Stimulated activated CD4-positive, alpha-beta T cell treated with anti-CD3 and anti-CD28 coated beads, Interleukin-1b, Interleukin-23, amount 100 ng/mL, for 24 hours (primary cell): ENCODE data around the gene CTXND1.

Experiments
- DNase-seq, 4 experiments: peaks; one replicate each; pipeline ENCODE4 v3.0.0-alpha.2; 2020; ENCODE audit warnings: low read depth in 4 of 4, low spot score in 1 of 4

The CTXND1 gene

DNA sequence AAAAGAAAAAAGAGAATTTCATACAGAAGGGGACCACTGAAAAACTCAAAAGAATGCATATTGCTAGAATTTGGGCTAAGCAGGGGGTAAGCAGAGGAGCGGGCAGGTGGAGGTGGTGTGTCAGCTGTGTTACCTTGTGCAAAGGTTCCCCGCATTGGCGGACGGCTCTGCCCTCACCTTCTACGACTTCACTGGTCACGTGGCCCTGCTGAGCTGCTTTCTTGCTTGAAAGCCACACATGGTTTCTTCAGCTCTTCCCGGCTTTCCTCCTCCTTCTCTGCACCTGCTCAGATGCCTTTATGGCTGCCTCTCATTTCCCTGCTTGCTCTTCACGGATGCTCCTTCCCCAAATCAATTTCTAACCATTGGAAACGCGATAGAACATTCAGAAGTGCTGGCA lies 68.7 kb downstream of the CTXND1 start:
- DNase-seq = no peak

- no peak for DNase-seq
These were observed 69.3 kb downstream of the CTXND1 start for GRCh38 chr15:80182611-80183261.

DNA sequence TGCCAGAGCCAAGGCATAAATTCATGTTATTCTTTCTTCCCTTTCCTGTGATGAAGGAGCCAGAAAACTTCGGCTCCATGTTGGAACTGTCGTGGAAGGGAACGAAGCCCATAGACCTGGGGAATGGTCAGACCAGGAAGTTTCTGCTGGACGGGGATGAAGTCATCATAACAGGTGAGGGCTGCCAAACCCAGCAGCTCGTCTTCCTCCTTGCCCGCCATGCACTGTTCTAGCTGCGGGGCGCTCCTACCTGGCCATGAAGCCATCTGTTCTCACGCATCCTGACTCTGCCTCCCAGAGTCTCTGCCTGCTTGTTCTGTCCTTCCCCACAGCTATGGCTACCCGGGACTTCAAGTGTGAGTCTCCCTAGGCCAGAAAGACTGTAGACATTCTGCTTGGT lies 71.0 kb downstream of the CTXND1 start:
- DNase-seq = no peak

DNA sequence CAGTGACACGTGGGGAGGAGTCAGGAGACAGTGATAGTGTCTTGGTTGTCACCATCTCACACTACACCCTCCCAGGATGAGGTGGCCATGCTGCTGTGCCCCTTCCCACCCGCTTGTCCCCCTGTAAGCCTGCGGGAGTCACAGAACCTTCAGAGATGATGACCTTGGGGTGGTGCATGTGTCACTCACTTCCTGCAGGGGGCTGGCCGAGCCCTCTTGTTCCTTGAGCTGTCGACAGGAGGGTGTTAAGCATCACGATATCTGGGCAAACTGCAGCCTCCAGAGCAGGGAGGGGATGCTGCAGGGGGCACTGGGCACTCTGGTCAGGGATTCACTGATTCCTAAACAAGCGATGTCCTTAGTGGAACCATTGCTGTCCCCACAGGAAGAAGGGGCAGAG lies 71.5 kb downstream of the CTXND1 start:
- DNase-seq = no peak

- DNase-seq = no peak
These were observed 72.1 kb downstream of the CTXND1 start for GRCh38 chr15:80179935-80180334.

DNA sequence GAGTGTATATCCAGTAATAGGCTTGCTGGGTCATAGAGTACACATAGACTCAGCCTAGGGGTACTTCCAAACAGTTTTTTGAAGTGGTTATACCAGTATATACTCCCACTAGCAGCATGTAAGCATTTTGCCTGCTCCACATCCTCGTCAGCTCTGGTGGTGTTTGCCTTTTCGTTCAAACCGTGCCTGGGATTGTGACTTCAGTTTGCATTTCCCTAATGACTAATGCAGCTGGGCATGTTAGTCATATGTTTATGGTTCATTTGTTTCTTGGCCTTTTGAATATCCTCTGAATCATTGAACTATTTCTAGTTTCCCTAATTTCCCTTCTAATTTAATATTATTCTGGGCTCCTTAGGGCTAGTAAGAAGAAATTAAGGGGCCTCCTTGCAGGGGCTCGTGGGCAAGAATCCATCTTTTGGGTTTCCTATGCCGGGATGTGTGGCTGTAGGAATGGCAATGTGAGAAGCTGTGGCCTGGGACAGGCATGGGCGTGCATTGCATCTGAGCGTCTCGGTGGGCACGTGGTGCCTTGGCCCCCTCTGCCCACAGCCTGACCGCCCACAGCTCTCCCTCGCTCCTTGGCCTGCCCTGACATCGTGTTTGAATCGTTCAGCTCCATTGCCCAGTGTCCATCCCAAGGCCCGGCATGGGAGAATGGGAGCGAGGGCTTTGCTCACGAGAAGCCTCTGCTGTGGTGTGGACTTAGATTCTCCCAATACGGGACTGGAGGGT lies 72.8 kb downstream of the CTXND1 start:
- DNase-seq = no peak

DNA sequence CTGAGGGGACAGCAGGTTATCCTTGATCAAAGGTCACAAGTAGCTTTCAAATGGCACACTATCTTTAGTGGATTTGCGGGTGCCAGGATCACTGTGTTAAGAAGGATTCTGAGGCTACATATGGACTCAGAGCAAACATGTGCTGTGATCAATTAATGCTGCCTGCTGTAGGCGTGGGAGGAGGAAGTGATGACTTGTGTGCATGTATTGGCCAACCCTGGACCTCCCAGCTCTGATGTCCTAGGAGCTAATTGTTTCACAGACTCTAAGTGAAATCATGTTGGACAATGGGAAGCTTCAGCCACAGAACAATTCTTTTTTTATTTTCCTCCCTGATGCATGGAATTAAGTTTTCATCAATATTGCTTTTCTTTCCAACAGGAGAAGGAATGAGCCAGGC lies 74.9 kb downstream of the CTXND1 start:
- no peak for DNase-seq

- DNase-seq = no peak
These were observed 75.6 kb downstream of the CTXND1 start for GRCh38 chr15:80176443-80176842.

GRCh38 chr15:80175436-80175835 lies 76.6 kb downstream of the CTXND1 start:
- no peak for DNase-seq

- DNase-seq = no peak
These were observed 77.8 kb downstream of the CTXND1 start for GRCh38 chr15:80174017-80174746.

DNA sequence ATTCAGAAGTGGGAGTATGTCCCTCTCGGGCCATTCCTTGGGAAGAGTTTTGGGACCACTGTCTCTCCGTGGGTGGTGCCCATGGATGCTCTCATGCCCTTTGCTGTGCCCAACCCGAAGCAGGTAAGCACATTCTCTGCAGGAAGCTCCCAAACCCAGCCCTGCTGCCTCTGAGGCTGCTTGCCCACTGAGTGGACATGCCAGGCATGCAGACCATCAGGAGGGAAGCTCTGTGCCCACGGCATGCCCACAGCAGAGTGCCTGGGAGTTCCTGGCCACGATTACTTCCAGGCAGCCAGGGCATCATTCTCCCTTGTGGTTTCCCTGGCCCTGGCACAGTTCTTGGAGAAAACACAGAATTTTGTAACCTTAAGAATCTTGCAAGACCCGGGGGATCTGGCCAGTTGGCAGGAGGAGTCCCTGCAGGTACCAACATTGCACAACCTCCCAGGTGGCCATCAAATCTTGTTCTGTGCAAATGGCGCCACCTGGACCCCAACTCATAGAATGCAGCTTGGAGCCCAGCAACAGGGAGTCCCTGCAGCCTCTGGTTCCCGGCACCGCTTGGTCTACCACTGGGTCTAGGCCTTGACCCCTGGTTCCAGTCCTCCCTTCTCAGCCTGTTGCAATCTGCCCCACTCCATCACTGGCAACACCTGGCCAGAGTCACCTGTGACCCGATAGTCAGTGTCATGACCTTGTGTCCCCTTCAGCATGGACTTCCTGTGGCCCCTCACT lies 78.8 kb downstream of the CTXND1 start:
- peak; percentile 46 to 53 (median 50) for DNase-seq

- DNase-seq = no peak
These were observed 79.6 kb downstream of the CTXND1 start for GRCh38 chr15:80172401-80172800.

GRCh38 chr15:80171787-80172186 lies 80.2 kb downstream of the CTXND1 start:
- no peak for DNase-seq

GRCh38 chr15:80170596-80170995 lies 81.4 kb downstream of the CTXND1 start:
- DNase-seq = no peak

GRCh38 chr15:80169768-80170357 lies 82.2 kb downstream of the CTXND1 start:
- no peak for DNase-seq

GRCh38 chr15:80168421-80168820 lies 83.6 kb downstream of the CTXND1 start:
- DNase-seq = no peak

DNA sequence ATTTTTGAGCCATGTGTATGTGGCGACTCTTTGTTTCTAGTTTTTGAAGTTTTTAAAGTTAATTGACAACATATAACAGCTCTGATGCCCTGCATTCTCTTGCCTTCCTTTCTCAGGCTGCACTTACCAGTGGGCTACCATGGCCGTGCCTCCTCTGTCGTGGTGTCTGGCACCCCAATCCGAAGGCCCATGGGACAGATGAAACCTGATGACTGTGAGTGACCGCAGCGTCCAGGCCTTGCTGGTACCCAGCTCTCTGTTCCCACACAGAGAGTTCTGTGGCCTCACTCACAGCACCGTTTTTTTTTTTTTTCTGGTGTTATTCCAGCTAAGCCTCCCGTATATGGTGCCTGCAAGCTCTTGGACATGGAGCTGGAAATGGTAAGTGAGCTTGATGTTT lies 84.1 kb downstream of the CTXND1 start:
- no peak for DNase-seq

- no peak for DNase-seq
These were observed 88.1 kb downstream of the CTXND1 start for GRCh38 chr15:80163897-80164296.

GRCh38 chr15:80163217-80163616 lies 88.8 kb downstream of the CTXND1 start:
- DNase-seq = no peak

DNA sequence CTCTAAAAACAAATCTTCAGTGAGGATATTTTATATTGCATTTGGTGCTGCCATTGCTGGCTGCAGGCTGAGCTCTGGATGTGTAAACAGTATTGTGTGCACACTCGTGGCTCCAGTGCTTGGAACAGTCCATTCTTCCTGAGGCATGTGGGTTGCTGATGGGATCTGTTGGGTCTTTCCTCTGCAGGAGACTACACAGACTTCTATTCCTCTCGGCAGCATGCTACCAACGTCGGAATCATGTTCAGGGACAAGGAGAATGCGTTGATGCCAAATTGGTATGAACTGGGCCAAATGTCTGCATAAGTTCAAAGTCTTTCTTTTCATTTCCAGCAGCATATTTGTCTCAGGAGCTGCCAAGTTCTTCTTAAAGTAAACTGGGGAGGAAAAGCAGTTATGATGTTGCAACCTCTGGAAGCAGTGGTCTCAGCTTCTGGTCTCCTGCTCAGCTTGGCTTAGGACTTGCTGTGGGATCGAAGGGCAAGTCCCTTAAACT lies 89.9 kb downstream of the CTXND1 start:
- no peak for DNase-seq

DNA sequence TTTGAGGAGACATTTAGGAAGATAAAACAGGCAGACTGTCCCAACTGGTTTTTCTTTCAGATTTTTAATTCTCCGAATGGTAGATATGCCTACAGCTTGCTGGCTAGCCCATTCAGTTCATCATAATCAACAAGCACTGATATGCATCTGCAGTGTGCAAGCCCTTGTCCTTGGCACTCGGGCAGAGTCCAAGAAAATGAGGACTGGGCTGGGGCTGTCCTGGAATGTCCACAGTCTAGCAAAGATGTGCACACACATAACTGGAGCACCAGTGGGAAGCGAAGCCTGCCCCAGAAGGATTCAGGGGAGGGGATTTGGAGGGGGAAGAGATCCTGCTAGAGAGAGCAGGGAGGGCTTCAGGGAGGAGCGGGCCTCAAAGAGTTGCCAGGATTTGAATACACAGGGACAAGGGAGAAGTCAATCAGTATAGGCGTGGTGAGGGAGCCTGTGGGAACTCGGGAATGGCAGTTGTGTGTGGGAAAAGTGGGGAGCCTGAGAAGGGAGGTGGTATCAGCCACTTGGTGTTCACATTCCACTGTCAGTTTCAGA lies 90.5 kb downstream of the CTXND1 start:
- DNase-seq = no peak
